Astrocyte (in vitro differentiated cells and primary cell): ENCODE measurements around the gene CLIP4. TPM values are rescaled to one million over a fixed set of nuclear protein-coding genes. Genes with fewer than 3 reads are reported as not detected.

Experiments used
- DNase-seq: peaks from one replicate; pipeline ENCODE4 v3.0.0-alpha.2; 2010; ENCODE audit warnings: low read depth
- FAIRE-seq: peaks from 2 replicates; lab custom pipeline; 2011; peaks lifted over from hg19 to GRCh38; lab: Jason Lieb, UNC
- H2AFZ ChIP-seq: 2 replicates; pipeline ENCODE4 v1.6.0; 2012; ENCODE audit warnings: low read depth, low read length, inconsistent platforms
- H3K27ac ChIP-seq: 2 replicates; pipeline ENCODE4 v1.5.1; 2011; ENCODE audit warnings: low read depth, low read length, inconsistent platforms
- H3K27me3 ChIP-seq: 2 replicates; pipeline ENCODE4 v1.6.0; 2011; ENCODE audit warnings: low read length, inconsistent platforms; ENCODE audit not compliant: insufficient read depth
- H3K36me3 ChIP-seq: 2 replicates; pipeline ENCODE4 v1.5.1; 2011; ENCODE audit warnings: low read length, inconsistent platforms; ENCODE audit not compliant: insufficient read depth
- H3K4me1 ChIP-seq: 2 replicates; pipeline ENCODE4 v1.5.1; 2011; ENCODE audit warnings: low read length, inconsistent platforms; ENCODE audit not compliant: insufficient read depth
- H3K4me2 ChIP-seq: 2 replicates; pipeline ENCODE4 v1.6.0; 2012; ENCODE audit warnings: low read length, inconsistent platforms
- H3K4me3 ChIP-seq: 2 replicates; pipeline ENCODE4 v1.5.1; 2011; ENCODE audit warnings: low read depth, mild to moderate bottlenecking, low read length, inconsistent platforms; ENCODE audit not compliant: insufficient read depth
- H3K79me2 ChIP-seq: 2 replicates; pipeline ENCODE4 v1.6.0; 2012; ENCODE audit warnings: mild to moderate bottlenecking, low read length, inconsistent platforms; ENCODE audit not compliant: insufficient read depth
- H3K9ac ChIP-seq: 2 replicates; pipeline ENCODE4 v1.6.0; 2012; ENCODE audit warnings: mild to moderate bottlenecking, low read length, inconsistent platforms
- H3K9me3 ChIP-seq: 2 replicates; pipeline ENCODE4 v1.5.1; 2012; ENCODE audit warnings: low read depth, mild to moderate bottlenecking, low read length, inconsistent platforms; ENCODE audit not compliant: insufficient read depth
- H4K20me1 ChIP-seq: 2 replicates; pipeline ENCODE4 v1.6.0; 2012; ENCODE audit warnings: low read length, inconsistent platforms; ENCODE audit not compliant: insufficient read depth
- H3K27ac Mint-ChIP-seq: one replicate; pipeline ENCODE4 v1.8.0; 2021; ENCODE audit warnings: mild to moderate bottlenecking, mixed read lengths; ENCODE audit not compliant: unreplicated experiment
- H3K27me3 Mint-ChIP-seq: one replicate; pipeline ENCODE4 v1.8.0; 2021; ENCODE audit warnings: low read depth, mixed read lengths; ENCODE audit not compliant: unreplicated experiment
- H3K36me3 Mint-ChIP-seq: one replicate; pipeline ENCODE4 v1.8.0; 2021; ENCODE audit warnings: low read depth, mixed read lengths; ENCODE audit not compliant: unreplicated experiment
- H3K4me1 Mint-ChIP-seq: one replicate; pipeline ENCODE4 v1.8.0; 2021; ENCODE audit warnings: low read depth, mixed read lengths; ENCODE audit not compliant: unreplicated experiment
- H3K4me3 Mint-ChIP-seq: one replicate; pipeline ENCODE4 v1.8.0; 2021; ENCODE audit warnings: mild to moderate bottlenecking, moderate library complexity, mixed read lengths; ENCODE audit not compliant: unreplicated experiment
- H3K9me3 Mint-ChIP-seq: one replicate; pipeline ENCODE4 v1.8.0; 2021; ENCODE audit warnings: mild to moderate bottlenecking, mixed read lengths; ENCODE audit not compliant: unreplicated experiment
- EZH2 ChIP-seq: IDR thresholded peaks from 2 replicates; pipeline ENCODE4 v1.6.1; 2012; ENCODE audit warnings: mild to moderate bottlenecking, low read length, inconsistent platforms; ENCODE audit not compliant: insufficient read depth
- total RNA-seq: library from RNA; stranded (reverse); gene quantifications from 2 replicates; pipeline ENCODE4 v1.2.1, GENCODE V29; 2021
- TF ChIP-seq, protein P1 (sequence below): IDR thresholded peaks from 2 replicates; pipeline ENCODE4 v1.5.1; 2011; ENCODE audit warnings: low read depth, mild to moderate bottlenecking, inconsistent platforms, low read length, moderate library complexity; ENCODE audit not compliant: insufficient read depth

The CLIP4 gene
- total RNA-seq, 1 donor from 2014 or later, result 18.4 TPM

DNA sequence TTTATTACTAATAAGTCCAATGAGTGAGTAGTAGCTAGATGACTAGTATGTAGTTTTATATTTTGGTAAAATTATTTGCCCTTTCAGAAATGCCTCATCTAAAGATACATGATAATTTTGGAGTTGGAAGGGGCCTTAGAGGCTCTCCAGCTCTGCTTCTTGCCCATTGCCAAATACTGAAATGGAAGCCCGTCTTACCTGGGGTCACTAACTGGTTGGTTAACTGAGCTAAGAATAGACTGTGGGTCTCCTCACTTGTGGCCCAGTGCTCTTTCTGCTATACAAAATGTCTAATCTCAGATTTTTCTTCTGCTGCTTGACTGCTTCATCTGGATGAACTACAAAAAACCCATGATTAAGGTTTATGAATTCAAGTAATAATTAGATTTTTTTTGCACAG lies 67.1 kb downstream of the CLIP4 start:
- Mint-ChIP-seq H3K4me3 (no peak overlapping the region), H3K9me3 (peaks cover 3% of the 10 kb centered on the region), H3K36me3 (peaks cover 10% of the 10 kb centered on the region), H3K27me3 (peaks cover 1% of the 10 kb centered on the region), H3K27ac (no peak overlapping the region), H3K4me1 (no peaks in the 10 kb centered on the region)
- Histone ChIP-seq H2AFZ (no peak overlapping the region), H3K9ac (no peak overlapping the region), H3K27ac (no peak overlapping the region), H3K9me3 (no peaks in the 10 kb centered on the region), H3K27me3 (no peaks in the 10 kb centered on the region), H3K4me3 (no peak overlapping the region), H3K79me2 (no peaks in the 10 kb centered on the region), H3K36me3 (peaks cover 20% of the 10 kb centered on the region), H3K4me1 (no peaks in the 10 kb centered on the region), H4K20me1 (no peaks in the 10 kb centered on the region), H3K4me2 (no peak overlapping the region)
- FAIRE-seq, result no peak
- TF ChIP-seq, protein P1, sequence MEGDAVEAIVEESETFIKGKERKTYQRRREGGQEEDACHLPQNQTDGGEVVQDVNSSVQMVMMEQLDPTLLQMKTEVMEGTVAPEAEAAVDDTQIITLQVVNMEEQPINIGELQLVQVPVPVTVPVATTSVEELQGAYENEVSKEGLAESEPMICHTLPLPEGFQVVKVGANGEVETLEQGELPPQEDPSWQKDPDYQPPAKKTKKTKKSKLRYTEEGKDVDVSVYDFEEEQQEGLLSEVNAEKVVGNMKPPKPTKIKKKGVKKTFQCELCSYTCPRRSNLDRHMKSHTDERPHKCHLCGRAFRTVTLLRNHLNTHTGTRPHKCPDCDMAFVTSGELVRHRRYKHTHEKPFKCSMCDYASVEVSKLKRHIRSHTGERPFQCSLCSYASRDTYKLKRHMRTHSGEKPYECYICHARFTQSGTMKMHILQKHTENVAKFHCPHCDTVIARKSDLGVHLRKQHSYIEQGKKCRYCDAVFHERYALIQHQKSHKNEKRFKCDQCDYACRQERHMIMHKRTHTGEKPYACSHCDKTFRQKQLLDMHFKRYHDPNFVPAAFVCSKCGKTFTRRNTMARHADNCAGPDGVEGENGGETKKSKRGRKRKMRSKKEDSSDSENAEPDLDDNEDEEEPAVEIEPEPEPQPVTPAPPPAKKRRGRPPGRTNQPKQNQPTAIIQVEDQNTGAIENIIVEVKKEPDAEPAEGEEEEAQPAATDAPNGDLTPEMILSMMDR, result no peak
- no peak for TF ChIP-seq EZH2
- DNase-seq, result no peak

DNA sequence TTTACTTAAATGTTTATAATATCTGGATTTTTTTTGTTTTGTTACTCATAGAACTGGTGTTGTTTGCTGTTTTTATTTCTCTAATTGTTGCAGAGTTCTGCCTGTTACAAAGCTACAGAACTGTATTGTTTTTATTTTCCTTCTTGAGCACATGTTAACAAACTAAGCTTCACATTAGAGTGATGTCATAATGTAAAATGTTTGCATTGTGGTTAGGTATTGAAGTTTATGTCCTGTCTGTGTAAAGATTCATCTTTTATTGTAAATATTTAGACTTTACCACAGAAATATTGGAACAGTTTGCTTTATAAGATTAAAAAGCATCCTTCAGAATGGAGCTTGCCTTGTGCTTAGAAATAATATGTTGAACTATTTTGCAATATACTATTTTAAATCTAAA lies 67.7 kb downstream of the CLIP4 start:
- Histone ChIP-seq H3K9me3 (no peaks in the 10 kb centered on the region), H2AFZ (no peak overlapping the region), H3K9ac (no peak overlapping the region), H3K27ac (no peak overlapping the region), H4K20me1 (no peaks in the 10 kb centered on the region), H3K36me3 (peaks cover 20% of the 10 kb centered on the region), H3K4me2 (no peak overlapping the region), H3K4me3 (no peak overlapping the region), H3K79me2 (no peaks in the 10 kb centered on the region), H3K27me3 (no peaks in the 10 kb centered on the region), H3K4me1 (no peaks in the 10 kb centered on the region)
- DNase-seq, result no peak
- Mint-ChIP-seq H3K9me3 (peaks cover 8% of the 10 kb centered on the region), H3K27me3 (peaks cover 1% of the 10 kb centered on the region), H3K4me1 (no peaks in the 10 kb centered on the region), H3K36me3 (peaks cover 14% of the 10 kb centered on the region), H3K27ac (no peak overlapping the region), H3K4me3 (no peak overlapping the region)
- no peak for TF ChIP-seq EZH2
- TF ChIP-seq, protein P1, result no peak
- no peak for FAIRE-seq

DNA sequence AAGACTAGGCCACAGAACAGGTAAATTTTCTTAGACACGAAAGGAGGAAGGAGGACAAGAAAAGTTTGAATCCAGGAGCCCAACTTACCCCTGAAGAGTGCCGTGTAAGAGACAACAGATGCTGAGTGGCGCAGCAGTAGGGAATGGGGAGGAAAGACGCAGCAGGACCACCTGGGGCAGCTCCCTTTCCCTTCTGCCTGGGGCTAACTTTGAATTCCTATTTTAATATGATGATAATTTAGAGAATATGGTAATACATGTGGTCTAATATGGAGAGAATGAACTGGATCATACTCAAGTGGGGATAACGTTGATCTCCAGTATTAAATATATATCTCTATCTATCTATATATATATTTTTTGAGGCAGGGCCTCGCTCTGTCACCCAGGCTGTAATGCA lies 69.3 kb downstream of the CLIP4 start:
- no peaks in the 10 kb centered on the region for H3K9me3 ChIP-seq
- Mint-ChIP-seq H3K27me3 (peaks cover 1% of the 10 kb centered on the region), H3K4me1 (no peaks in the 10 kb centered on the region), H3K9me3 (peaks cover 8% of the 10 kb centered on the region), H3K36me3 (peaks cover 18% of the 10 kb centered on the region), H3K27ac (no peak overlapping the region), H3K4me3 (no peak overlapping the region)
- no peak overlapping the region for H3K4me2 ChIP-seq
- no peak for FAIRE-seq
- H3K9ac ChIP-seq, result no peak overlapping the region
- H2AFZ ChIP-seq, result no peak overlapping the region
- DNase-seq, result no peak
- H3K27me3 ChIP-seq, result no peaks in the 10 kb centered on the region
- peaks cover 20% of the 10 kb centered on the region for H3K36me3 ChIP-seq
- no peaks in the 10 kb centered on the region for H3K4me1 ChIP-seq
- no peak overlapping the region for H3K4me3 ChIP-seq
- H3K27ac ChIP-seq, result no peak overlapping the region
- H4K20me1 ChIP-seq, result no peaks in the 10 kb centered on the region
- no peak for TF ChIP-seq EZH2
- TF ChIP-seq, protein P1, result no peak
- no peaks in the 10 kb centered on the region for H3K79me2 ChIP-seq
